ENCODE measurements around the gene CDT1.

The CDT1 gene

DNA sequence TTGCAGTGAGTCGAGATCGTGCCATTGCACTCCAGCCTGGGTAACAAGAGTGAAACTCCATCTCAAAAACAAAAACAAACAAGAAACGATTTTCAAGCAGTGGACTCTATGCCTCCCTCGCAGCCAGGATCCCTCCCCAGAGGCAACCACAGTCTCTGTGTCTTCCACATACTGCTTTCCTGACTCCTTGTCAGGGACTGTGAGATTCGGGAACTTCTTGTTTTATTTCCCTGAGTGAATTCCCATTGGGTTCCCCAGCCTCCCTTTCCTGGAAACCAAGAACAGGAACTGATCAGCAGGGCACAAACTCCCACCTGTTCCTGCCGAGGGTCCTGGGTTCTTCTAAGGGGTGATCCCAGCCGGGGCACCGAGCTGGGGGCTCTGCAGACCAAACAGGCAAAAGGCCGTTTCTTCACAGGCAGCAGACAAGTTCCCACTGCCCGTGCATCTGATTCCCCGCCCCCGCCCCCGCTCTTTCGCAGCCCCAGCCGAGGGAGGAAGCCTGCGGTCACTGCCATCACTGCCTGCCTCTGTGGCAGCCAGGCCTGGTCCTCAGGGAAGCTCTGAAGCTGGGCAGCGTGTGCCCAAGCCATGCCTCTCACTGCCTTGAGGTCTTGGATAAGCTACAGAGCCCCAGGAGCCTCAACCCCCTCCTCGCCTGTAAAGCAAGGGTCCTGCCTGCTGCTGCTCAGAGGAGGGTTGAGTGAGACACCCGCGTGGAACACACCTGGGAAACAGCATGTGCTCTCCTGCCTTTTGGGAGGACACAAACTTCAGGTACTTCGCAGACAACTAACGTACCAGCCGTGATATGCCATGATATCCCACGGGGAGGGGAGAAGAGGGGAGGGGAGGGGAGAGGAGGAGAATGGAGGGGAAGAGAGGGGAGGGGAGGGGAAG is 13.0 kb upstream of the CDT1 start:
- DNase-seq (ENCODE audit: low read depth) = no peak
- TF ChIP-seq, protein P1, sequence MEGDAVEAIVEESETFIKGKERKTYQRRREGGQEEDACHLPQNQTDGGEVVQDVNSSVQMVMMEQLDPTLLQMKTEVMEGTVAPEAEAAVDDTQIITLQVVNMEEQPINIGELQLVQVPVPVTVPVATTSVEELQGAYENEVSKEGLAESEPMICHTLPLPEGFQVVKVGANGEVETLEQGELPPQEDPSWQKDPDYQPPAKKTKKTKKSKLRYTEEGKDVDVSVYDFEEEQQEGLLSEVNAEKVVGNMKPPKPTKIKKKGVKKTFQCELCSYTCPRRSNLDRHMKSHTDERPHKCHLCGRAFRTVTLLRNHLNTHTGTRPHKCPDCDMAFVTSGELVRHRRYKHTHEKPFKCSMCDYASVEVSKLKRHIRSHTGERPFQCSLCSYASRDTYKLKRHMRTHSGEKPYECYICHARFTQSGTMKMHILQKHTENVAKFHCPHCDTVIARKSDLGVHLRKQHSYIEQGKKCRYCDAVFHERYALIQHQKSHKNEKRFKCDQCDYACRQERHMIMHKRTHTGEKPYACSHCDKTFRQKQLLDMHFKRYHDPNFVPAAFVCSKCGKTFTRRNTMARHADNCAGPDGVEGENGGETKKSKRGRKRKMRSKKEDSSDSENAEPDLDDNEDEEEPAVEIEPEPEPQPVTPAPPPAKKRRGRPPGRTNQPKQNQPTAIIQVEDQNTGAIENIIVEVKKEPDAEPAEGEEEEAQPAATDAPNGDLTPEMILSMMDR (IDR thresholded peaks at IDR 0.05; ENCODE audit: insufficient read depth, low read depth, low read length, missing control alignments) = no peak
- H3K4me3 ChIP-seq (ENCODE audit: low read length) = no peak overlapping the region

DNA sequence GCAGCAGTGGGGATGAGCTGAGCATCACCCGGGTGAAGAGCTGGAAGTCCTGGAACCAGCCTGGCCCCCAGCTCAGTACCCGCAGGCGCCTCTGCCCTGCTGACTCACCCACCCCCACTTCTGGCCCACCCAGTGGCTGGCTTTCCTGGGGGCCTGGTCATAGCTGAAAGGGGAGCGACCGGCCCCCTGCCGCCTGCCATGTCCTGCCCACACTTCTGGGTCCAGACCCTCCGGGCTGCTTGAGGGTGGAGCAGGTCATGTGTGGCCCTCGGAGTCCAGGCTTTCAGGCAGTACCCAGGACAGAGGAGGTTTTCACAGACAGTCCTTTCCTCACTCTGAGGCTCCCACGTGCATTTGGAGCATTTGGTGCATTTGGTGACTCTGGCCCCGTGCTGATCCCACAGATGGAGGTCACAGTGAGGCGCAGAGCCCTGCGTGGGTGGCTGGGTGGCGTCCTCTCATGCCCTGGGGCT is 11.5 kb upstream of the CDT1 start:
- no peak for DNase-seq (ENCODE audit: low read depth)
- no peak overlapping the region for H3K4me3 ChIP-seq (ENCODE audit: low read length)

GRCh38 chr16:88792668-88793250 is 10.8 kb upstream of the CDT1 start:
- DNase-seq (ENCODE audit: low read depth) = no peak
- TF ChIP-seq, protein P1 (IDR thresholded peaks at IDR 0.05; ENCODE audit: insufficient read depth, low read depth, low read length, missing control alignments) = no peak
- H3K4me3 ChIP-seq (ENCODE audit: low read length) = no peak overlapping the region

More for the DNA sequence above, 11.5 kb upstream of the CDT1 start:
- TF ChIP-seq, protein P1 (IDR thresholded peaks at IDR 0.05; ENCODE audit: insufficient read depth, low read depth, low read length, missing control alignments) = no peak

DNA sequence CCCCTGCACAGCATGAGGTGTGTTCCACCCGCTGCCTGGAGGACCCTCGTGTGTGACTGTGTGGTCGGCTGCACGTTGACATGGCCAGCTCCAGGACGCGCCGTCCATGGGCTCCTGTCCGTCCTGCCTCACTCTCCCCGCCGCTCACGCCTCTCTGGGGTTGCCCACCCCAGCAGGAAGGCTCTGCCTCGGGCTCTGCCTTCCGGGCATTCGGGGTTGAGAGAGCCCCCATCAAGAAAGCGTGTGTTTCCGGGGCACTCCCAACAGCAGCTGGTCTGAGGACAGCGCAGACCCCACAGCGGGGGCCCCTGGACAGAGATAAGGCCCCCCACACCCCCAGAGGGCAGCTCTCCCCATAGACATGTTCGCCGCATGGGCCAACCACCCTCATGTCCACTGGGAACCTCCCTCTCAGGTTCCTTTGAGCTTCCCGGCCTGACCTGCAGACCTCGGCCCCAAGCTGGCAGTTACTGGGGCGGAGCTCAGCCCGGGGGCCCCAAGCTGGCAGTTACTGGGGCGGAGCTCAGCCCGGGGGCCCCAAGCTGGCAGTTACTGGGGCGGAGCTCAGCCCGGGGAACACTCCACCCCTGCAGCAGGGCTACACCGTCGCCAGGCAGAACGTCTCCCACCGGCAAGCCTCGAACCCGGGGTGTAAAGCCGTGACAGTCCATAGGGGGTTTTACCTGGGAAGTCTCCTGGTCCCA is 10.2 kb upstream of the CDT1 start:
- no peak overlapping the region for H3K4me3 ChIP-seq (ENCODE audit: low read length)
- TF ChIP-seq, protein P1 (IDR thresholded peaks at IDR 0.05; ENCODE audit: insufficient read depth, low read depth, low read length, missing control alignments) = no peak
- no peak for DNase-seq (ENCODE audit: low read depth)

DNA sequence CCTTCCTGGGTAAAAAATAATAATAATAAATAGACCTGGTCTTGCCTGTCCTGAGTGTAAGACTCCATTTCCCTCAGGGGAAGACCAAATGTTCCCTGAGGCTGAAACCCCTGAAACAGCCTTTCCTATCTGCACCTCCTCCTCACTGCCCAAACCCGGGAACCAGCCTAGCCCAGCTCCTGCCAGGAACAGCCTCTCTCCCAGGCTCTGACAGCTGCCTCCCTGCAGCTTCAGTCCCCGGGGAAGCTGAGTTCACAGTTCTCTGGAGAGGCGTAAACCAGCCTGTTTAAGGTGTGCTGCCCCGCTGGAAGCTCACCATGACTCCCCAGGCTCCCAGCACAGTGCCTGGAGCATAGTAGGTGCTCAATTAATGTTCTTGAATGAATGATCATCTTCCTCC is 7.3 kb upstream of the CDT1 start:
- no peak overlapping the region for H3K4me3 ChIP-seq (ENCODE audit: low read length)
- TF ChIP-seq, protein P1 (IDR thresholded peaks at IDR 0.05; ENCODE audit: insufficient read depth, low read depth, low read length, missing control alignments) = no peak
- no peak for DNase-seq (ENCODE audit: low read depth)

DNA sequence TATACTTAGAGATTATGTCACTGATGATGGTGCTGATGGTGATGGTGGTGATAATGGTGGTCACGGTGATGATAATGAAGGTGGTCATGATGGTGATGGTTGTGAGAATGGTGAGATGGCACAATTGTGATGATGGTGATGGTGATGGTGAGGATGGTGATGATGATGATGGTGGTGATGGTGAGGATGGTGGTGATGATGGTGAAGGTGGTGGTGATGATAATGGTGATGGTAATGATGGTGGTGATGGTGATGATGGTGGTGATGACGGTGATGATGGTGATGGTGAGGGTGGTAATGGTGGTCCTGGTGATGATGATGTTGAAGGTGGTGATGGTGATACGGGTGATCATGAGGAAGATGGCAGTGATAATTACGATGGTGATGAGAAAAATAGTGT is 5.5 kb upstream of the CDT1 start:
- TF ChIP-seq, protein P1 (IDR thresholded peaks at IDR 0.05; ENCODE audit: insufficient read depth, low read depth, low read length, missing control alignments) = no peak
- no peak for DNase-seq (ENCODE audit: low read depth)
- no peak overlapping the region for H3K4me3 ChIP-seq (ENCODE audit: low read length)

Data from epithelial cell of esophagus (primary cell).